ENCODE results near the gene OIT3. TPM values are rescaled to one million over a fixed set of nuclear protein-coding genes. Genes with fewer than 3 reads are reported as not detected.

OIT3 gene
- total RNA-seq, 4 donors from 2014 or later: 0.27 to 1.4 TPM; not detected in 2

- Histone ChIP-seq H3K4me3 (no peak overlapping the region), H3K4me1 (no peaks in the 10 kb centered on the region), H3K9me3 (peaks cover 0 to 3% of the 10 kb centered on the region in 2 donors), H3K27ac (no peak overlapping the region), H3K36me3 (no peaks in the 10 kb centered on the region), H3K27me3 (no peaks in the 10 kb centered on the region)
- no peak for TF ChIP-seq CTCF (IDR thresholded peaks at IDR 0.05)
- no peak for TF ChIP-seq POLR2A (IDR thresholded peaks at IDR 0.05)
- DNase-seq: no peak
- intact Hi-C loops (cut with DNase I; ENCODE audit: low total_unique reads): no loop called here
These were observed 87.7 kb downstream of the OIT3 start for GRCh38 chr10:72981028-72981881.

- Histone ChIP-seq H3K4me1 (no peaks in the 10 kb centered on the region), H3K27ac (no peak overlapping the region), H3K4me3 (no peak overlapping the region), H3K36me3 (no peaks in the 10 kb centered on the region), H3K27me3 (no peaks in the 10 kb centered on the region), H3K9me3 (peaks cover 0 to 3% of the 10 kb centered on the region in 2 donors)
- TF ChIP-seq POLR2A (IDR thresholded peaks at IDR 0.05) (no peak), CTCF (IDR thresholded peaks at IDR 0.05) (no peak)
- no peak for DNase-seq
- intact Hi-C loops (cut with DNase I; ENCODE audit: low total_unique reads): no loop called here
These were observed 88.5 kb downstream of the OIT3 start for GRCh38 chr10:72981882-72982529.

Other genes starting within 250 kb of the OIT3 start
- 10 to 100 TPM; 13.2 to 35.8 (median 24.6) TPM for gene MCU, start 201.6 kb upstream of the OIT3 start, total RNA-seq
- not detected for gene PLA2G12B, start 61.1 kb downstream of the OIT3 start, total RNA-seq
- 100 to 1,000 TPM in 1 of 4 donors, 10 to 100 TPM in 3; 17.7 to 154 (median 31.2) TPM for gene P4HA1, start 203.1 kb downstream of the OIT3 start, total RNA-seq
- gene NUDT13, start 216.7 kb downstream of the OIT3 start, total RNA-seq: 1 to 10 TPM in 2 of 4 donors, under 1 TPM in 1, not detected in 1; 0.51 to 1.8 (median 1.1) TPM